ENCODE results near the gene GRIK4.
A peak's percentile ranks its signal among the peaks of the same experiment; 100 is the strongest.

GRIK4 gene

DNA sequence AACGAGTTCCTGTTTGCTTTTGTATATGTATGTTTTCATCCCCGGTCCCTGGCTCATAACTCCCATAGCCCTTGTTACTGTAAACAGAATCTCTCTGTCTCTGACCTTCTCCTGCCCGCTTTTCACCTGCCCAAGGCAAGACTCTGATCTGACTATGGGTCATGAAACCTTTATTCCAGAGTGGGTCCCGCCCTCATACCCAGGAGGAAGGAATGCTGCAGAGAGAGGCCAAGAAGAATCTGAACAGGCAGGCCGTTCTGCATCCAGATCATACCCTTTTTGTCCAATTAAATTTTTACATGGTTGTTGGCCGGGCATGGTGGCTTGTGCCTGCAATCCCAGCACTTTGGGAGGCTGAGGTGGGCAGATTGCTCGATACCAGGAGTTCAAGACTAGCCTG, 39.6 kb downstream of the GRIK4 start:
- DNase-seq = no peak

DNA sequence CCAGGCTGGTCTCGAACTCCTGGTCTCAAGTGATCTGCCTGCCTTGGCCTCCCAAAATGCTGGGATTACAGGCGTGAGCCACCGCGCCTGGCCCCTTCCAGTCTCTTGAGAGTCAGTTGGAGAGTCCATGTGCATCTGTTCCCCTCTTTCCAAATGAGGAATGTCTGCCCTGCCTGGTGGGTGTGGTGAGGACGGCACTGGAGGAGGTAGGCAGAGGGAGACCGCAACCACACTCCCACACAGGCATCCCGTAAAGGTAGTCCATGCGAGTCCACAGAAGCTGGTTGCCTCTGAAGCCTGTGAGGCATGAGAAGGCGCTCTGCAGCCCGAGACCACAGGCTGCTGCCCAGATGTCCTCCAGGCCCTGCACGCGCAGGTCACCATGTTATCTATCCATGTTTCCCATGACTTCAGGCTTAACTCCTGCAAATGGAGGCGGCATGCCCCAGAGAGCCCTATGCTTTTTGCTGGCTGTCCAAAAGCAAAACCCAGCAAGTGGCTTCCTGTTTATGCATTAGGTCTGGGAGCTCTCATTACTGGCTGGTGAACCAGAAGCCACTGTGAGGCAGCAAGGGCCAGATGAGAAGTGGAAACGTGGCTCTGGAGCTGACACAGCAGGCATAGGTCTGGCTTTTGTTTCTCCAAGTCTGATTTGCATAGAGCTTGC, 43.4 kb downstream of the GRIK4 start:
- DNase-seq = no peak

DNA sequence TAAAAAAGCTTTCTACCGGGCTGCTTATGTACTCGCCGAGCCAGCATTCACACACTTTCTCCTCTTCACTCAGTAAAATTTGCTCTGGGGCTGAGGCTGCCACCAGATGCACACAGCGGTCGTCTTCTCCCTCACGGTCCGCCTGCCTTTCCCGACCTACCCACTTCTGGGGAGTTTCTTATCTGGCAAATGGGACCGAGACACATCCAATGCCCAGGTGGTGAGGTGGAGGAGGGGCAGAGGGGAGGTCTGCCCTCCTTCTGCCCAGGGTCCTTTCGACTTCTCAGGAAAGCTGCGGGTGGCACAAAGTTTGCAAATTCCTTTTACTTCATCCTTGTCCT, 43.9 kb downstream of the GRIK4 start:
- DNase-seq = no peak

DNA sequence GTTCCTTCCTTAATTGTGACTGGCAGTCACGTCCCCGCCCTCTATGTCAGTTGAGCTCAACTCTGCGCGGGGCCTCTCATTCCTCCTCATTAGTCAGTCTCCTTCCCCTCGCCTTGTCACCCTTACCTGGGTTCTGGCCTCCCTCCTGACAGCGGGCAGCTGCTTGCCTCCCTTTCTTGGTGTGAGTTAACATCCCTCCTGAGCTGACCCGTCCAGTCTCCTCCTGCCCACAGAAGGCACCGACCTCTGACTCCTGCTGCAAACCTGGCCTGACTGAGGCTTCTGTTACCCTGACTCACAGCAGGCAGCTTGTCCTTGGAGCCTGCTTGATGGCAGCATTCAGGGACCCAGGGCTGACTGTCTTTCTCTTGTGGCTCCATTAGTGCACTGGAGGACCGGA, 45.2 kb downstream of the GRIK4 start:
- DNase-seq = no peak

DNA sequence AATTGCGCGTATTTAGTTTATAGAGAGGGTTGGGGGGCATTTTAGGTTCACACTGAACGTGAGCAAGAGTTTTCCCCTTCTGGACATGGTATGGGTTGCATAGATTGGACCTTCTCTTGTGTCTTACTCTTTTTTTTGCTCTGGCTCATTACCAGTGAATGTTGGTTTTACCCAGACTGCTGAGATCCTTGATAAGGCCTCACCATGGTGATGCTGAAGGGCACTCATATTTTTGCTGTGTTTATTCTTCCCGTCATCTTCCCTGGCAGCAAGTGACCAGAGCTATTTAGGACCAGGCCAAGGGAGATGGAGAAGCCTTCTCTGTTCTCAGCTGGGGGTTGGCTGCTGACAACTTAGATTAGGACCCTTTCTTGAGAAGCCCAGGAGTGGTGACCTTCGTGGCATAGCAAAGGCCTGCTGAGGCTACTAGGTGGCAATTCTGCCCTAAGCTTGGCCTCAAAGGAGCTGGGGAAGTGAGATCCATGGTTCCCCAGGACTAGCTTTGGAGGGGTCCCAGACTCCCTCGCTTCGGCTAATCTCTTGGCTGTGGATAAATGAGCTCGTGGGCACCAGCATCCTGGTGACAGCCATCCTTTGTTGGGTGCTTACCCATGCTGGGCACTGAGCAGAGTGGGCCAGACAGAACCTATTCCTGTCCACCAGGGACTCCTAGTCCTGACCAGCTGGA, 47.3 kb downstream of the GRIK4 start:
- peak; percentile 37 for DNase-seq

DNA sequence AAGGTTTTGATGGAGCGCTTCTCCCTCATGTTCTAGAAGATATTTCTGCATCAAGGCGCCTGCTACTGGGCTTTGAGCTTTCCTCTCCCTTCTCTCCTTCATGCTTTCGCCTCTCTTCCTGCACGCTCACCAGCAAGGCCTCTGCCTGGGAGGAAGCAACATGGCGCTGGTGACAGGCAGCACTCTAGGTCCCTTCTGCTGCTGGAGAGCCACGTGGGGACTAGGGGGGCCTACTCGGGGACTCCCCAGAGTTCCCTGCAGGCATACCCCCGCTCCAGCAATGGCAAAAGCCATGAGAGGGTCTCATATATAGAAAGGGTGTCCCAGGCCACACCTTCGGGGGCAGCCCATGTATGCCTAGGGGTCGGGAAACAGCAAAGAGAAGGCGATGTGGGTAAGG, 49.7 kb downstream of the GRIK4 start:
- DNase-seq = no peak

DNA sequence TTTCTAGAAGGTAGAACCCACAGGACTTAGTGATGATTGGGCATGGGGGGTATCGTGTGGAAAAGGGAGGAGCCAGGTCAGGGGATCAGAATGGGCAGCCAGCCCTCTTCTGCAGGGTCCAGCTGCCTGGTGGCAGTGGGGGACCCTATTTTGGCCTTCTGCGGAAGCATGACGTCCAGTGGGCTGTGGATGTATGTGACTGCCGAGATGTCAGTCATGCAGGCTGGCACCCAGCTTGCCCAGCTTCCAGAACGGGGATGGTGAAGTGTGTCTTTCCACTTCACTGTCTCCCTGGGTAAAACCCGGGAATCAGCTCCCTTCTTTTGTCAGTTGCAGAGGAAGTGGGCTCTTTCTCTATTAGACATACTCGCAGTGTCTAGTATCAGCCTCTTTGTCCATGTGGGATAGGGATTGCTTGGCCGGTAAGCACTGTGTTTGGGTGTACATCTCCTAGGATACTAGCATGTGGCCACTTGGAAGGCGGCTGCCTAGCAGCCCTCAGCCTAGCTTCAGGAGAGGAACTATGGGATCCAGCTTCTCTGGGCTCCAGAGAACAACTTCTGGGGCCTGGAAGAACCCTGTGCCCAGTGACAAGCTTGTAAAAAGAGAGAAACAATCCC, 51.4 kb downstream of the GRIK4 start:
- DNase-seq = peak; percentile 12

DNA sequence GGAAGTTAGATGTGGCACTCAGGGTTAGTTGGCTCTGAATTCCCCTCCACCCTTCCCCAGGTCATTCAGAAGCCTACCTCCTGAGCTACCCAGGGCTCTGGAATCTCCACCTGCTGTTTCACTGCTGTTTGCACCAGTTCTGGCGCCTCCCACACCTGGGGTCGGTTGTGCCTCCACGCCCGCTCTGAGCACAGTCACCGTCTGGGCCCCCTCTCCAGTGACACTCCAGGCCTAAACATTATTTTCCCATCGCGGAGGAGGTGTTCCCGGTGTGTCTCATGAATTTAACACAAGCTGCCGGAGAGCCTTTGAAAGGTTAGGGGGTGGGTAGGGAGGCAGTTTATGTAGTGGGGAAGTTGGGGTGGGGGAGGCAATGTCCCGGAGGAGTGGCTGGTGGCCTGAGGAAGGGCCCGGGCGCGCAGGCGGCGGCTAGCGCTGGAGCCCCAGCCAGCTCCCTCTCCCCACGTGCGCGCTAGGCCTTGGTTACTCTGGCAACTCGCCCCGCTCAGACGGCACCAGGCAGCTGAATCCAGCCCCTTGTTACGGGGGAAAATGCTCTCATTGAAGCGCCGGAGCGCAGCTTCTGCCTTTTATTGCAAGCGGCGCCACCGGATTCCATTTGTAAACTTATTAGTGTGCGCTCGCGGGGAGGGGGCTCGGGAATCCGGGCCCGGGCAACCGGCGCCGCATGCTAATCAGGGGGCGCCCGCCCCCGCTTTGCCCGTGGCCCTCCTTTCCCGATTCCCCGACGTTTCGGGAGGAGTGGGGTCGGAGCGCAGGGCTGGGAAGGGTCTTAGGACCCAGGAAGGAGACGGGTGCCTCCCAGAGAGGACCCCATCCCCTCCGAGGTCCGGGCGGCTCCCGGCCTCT, 52.4 kb downstream of the GRIK4 start:
- peak; percentile 88 for DNase-seq

DNA sequence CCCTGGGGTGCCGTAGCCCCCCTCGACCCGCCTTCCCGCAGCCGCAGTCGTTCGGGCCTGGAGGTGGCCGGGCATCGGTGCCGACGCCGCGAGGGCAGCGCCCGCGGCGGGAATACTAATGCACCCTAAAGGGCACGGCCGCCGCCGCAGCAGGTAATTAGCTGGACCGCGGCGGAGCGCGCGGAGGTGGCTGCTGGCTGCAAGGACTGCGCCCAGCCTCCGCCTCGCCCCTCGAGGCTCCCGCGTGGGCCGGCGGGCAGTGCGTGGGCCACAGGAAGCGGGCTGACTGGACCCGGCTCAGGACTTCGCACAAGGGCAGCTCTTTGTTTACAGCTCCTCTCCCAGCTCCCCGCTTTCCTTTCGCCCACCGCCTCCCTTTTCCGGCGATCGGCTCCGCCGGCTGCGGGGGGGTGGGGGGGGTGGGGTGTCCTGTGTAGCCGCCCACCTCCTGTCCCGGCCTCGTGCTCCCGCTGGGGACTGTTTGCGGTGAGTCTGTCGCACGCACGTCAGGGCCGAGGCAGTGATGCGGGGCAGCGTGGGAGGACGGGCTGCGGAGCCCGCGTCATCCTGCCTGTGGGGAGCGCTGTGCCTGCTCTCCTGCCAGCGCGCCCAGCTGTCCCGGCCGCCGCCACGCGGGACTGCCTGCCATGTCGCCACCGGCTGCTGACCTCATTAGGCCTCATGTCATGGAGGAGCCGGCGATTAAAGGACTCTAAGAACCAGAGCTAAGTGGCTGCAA, 53.2 kb downstream of the GRIK4 start:
- DNase-seq = peak; percentile 55

DNA sequence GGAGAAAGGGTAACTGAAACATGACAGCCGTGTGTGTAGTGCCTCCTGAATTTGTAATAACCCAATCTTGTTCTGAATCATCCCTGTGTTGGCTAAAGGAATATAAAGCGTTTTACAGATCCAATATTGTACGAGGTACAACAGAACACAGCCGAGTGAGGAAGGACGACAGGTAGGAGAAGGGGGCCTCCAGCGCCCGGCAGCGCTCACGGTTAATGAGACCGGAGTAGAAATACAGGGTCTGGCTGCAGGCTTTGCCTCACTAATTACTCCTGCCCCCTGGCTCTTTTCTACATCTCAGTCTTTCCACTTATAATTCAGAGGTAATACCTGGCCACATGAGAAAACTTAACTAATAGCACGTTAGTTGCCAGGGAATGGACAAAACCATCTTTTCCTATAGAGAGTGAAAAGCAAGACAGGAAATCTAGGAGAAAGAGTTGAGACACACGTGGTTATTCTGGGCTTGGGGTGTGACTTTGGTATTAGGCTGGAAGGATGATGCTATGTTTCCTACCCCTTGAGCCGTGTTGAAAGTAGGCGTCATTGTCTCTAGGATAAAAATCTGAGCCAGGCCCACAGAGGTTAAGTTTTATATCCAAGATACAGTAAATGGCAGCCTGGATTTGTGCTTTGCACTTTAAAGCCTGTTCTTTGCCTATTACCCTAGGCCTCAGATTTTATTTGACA, 54.1 kb downstream of the GRIK4 start:
- DNase-seq = no peak

DNA sequence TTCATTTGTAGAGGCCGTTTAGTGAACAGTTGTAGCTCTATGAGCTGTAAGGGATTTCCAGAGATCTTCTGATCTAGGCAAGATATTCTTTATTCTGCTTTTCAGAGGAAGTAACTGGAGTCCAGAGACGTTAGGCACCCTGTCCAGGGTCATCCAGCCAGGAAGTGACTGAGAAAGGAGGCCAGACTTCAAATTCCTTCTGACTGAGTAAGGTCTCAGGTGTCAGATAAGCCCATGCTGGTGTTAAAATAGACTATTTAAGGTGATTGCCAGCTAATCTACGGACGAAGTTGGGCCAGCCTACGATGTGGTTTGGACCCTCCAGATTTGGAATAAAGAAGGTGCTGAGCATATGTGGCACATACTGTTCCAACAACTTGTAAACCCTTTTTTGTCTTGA, 54.6 kb downstream of the GRIK4 start:
- DNase-seq = no peak

DNA sequence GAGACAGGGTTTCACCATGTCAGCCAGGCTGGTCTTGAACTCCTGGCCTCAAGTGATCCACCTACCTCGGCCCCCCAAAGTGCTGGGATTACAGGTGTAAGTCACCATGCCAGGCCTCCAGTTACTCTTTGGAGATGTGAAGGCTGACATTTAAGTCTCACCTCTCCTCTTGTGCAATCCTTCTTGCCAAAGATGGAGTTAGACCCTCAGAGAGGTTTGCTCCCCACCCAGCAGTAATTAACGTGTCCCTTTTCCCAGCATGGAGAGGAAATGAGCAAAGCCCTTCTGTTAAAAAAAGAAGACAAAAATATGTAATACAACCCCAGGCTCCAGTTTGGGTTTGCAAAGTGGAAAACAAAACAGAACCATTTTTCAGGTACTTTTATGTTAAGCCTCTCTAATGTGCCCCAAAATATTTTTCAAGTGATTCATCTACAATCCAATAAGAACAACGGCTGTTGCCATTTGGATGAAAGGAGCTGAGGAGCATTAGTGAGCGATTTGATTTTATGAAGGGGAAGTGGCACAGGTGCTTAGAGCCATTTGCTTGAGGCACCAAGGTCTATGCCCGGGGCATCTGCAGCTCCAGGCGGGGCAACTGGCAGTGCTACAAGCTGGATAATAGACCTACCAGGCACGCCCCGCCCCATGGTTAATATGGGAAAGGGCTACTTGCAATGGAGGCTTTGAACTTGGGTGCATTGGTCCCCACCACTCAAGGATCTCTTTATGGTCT, 57.2 kb downstream of the GRIK4 start:
- DNase-seq = no peak

DNA sequence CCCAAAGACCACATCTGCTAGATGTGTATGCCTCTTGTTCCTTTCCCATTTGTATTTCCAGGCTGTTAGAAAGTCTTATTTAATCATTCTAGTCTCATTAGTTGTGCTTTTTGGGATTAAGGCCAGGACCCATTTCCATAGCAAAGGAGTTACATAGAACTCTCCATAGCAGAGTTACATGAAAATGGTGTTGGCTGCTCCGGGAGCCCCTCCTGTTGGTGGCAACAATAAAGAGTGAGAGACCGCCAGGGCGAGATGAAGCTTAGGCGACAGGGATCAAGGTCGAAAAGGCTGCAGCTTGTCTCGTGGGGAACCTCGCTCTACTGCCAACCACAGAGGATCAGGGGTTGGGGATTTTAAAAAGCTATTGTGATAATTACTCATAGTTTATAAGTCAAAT, 58.3 kb downstream of the GRIK4 start:
- no peak for DNase-seq

DNA sequence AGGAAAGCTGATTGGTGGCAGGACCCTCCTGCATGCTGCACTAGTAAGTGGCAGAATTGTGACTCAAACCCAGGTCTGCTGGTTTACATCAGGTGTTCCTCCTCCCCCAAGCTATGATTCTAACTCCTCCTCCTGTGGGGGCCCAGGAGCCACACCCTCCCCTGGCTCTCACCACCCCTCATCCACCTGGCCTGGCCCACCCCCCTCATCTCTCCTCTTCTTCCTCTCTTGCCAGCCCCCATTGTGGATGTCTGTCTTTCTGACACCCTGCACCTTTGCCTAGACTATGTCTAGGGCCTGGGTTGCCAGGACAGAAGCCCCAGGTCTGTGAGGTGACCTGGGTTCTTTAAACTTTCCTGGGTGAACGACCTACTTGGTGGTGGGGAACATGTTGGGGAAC, 59.9 kb downstream of the GRIK4 start:
- DNase-seq = no peak

DNA sequence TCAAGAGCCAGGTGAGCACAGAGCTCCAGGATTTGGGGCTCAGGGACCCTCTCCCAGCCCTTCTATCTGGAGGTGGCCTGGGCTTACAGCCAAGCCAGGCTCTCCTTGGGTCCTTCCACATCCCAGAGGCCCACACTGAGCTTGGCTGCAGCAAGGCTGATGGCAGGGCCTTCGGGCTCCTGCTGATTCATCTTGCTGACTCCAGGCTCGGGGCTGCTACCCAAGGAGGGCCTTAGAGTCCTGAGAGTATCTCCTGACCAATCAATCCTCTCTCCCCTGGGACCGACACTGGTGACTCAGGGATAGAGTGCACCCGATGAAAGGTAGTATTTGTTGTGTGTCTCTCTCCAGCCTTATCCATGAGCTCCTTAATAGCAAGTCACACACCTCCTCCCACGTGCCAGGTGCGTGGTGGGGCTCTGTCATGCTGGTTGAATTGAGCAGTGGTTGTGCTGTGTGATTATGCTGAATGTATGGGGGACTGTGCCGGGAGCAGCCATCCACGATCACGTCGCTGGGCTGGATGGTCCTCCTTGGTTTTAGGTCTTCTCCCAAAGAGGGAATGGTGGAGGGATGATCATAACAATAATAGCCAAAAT, 62.3 kb downstream of the GRIK4 start:
- DNase-seq = no peak

DNA sequence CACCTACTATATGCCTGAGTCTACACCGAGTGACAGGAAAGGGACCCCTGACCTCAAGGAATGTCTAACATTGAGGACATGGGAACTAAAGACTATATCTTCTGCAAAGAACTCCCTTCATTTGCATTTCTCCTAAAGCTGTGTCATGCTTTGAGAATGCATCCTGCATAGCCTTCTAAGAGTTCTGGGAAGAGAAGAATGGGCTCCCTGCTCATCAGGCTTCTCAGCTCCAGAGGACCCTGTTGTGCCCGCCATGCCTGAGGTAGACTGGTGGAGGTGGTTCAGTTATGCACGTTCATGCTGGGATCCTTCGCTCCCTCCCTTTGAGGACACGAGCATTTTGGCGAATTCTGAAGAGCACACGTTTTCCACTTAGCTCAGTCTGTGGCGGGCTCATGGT, 63.3 kb downstream of the GRIK4 start:
- DNase-seq = no peak

DNA sequence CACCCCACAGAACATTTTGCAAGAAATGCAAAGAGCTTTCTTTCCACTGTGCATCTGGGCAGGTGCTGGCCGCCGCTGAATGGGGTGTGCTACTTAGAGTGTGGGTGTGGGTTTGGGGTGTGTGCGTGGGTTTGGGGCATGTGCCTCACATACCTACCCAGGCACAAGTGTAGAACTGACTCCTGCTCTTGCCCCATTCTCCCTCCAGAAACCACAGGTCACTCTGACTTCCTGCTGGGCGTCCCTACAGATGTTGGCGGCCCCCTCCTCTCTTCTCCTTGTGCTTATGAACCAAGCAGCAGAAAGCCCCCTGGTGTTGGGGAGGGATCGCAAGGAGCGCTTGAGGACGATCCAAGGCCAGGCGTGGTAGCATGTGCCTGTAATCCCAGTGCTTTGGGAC, 63.9 kb downstream of the GRIK4 start:
- no peak for DNase-seq

DNA sequence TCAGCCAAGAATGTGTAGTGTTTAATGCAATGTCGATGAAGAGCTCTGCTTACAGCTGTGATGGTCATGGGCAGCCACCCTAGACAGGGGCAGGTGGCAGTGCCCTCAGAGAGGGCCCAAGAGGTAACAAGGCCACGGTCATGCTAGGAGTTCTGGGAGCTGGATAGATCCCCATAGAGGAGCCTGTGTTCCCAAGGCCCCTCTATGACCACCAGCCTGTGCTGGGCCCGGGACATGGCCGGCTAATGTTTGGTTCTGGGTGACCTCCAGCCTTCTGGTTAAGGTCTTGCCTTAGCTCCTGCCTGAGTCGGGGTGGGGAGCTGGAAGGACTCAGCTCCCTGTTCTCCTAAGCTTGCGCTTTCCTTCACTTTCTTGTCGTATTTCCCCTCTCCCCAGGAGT, 65.1 kb downstream of the GRIK4 start:
- DNase-seq = no peak

DNA sequence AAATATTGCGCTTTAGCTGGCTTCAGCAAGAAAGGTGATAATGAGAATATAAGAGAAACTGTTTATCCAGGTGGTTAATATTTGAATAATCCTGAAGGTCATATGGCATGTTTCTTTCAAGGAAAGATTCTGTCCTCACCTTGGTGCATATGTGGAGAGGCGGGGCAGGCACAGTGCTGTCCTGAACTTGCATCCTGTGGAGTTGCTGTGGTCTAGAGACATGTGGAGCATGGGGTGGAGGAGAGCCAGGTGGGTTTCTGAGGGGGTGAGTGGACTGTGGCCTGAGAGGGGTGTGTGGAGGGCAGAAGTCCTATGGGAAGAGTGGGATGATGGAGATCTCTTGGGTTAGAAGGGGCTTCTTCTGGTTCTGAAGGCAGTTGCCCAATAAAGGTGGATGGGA, 65.5 kb downstream of the GRIK4 start:
- no peak for DNase-seq

DNA sequence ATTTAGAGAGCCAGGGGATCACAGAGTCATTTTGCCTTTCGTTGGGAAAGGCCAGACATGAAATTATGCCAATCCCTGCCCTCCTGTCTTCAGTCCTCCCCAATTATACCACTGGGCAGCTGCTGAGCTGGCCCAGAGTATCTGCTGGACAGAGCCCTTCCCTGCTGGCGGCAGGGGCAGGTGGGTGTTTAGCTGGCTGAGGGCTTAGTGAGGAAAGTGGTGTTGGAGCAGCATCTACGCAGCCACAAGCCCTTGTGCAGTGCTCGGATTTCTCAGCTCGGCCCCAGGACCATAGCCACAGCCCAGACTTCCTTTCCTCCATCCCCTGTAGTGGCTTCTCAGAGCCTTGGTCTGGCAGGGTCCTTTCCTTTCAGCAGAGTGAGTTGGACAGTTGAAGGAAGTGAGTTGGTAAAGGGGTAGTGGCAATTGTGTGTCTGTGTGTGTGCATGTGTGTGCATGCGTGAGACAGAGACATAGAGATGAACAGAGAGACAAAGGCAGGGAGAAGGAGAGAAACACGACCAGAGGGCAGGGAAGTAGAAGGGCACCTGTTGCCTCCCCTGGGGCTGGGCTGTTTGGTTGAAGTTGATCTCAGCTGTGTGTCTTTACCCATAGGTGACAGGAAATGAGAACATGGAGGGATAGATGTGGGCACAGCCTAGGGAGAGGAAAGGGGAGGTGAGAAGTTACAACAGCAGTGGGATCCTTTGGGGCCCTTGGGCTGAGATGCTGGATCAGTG, 66.2 kb downstream of the GRIK4 start:
- DNase-seq = no peak
